ENCODE measurements around the gene ARMC3.

DNA sequence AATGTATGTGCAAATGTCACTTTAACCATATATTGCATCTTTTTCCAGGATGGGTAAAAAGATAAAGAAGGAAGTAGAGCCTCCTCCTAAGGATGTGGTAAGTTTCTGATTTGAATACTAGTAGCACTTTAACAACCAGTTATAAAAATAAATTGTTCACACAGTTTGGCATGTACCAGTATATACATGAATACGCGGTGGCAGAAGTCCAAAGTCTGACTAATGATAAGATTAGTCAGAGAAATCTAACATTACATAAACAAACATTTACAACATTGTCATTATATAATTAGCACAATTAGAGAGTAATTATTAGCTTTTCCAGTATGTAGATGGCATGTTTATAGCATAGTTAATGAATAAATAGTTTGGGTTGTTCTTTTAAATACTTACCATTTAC is 4.1 kb downstream of the ARMC3 start:
- no peak for TF ChIP-seq ZNF302 (CRISPR knock-in tag; IDR thresholded peaks at IDR 0.05)
- TF ChIP-seq RAD21 (conservative IDR thresholded peaks at IDR 0.05 in 1 of 2, IDR thresholded peaks at IDR 0.05 in 1 of 2), result no peak
- TF ChIP-seq, protein P1, sequence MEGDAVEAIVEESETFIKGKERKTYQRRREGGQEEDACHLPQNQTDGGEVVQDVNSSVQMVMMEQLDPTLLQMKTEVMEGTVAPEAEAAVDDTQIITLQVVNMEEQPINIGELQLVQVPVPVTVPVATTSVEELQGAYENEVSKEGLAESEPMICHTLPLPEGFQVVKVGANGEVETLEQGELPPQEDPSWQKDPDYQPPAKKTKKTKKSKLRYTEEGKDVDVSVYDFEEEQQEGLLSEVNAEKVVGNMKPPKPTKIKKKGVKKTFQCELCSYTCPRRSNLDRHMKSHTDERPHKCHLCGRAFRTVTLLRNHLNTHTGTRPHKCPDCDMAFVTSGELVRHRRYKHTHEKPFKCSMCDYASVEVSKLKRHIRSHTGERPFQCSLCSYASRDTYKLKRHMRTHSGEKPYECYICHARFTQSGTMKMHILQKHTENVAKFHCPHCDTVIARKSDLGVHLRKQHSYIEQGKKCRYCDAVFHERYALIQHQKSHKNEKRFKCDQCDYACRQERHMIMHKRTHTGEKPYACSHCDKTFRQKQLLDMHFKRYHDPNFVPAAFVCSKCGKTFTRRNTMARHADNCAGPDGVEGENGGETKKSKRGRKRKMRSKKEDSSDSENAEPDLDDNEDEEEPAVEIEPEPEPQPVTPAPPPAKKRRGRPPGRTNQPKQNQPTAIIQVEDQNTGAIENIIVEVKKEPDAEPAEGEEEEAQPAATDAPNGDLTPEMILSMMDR (IDR thresholded peaks at IDR 0.05), result no peak
- no peak for TF ChIP-seq POLR2A (IDR thresholded peaks at IDR 0.05; ENCODE audit: low read length)
